T-helper 2 cell treated with Interferon-gamma antibody and Interleukin-4, amounts not matched to agents 100 ng/mL and 5 ng/mL, for 36 hours (primary cell): ENCODE results near the gene YBEY. TPM values are rescaled to one million over a fixed set of nuclear protein-coding genes. Genes with fewer than 3 reads are reported as not detected.

Experiments used
- intact Hi-C: fragments of 100-400 bp; cut with micrococcal nuclease; formaldehyde crosslinking; loops from one replicate; pipeline ENCODE4 v1.15.1; 2023
- total RNA-seq: library from RNA; stranded (reverse); gene quantifications from 2 replicates; pipeline ENCODE4 v1.2.3, GENCODE V29; 2022

Gene YBEY
- total RNA-seq, 1 donor from 2014 or later = 9.5 TPM

- intact Hi-C loops = no loop called here
Measured at GRCh38 chr21:46264046-46264689, 22.0 kb upstream of the YBEY start.

GRCh38 chr21:46264690-46265144 lies 21.4 kb upstream of the YBEY start:
- intact Hi-C loops = no loop called here

GRCh38 chr21:46265736-46266525 lies 20.2 kb upstream of the YBEY start:
- intact Hi-C loops = no loop called here

GRCh38 chr21:46266946-46267345 lies 19.2 kb upstream of the YBEY start:
- intact Hi-C loops = no loop called here

- intact Hi-C loops = no loop called here
Measured at GRCh38 chr21:46268371-46268770, 17.8 kb upstream of the YBEY start.

- intact Hi-C loops = no loop called here
Measured at GRCh38 chr21:46269466-46269865, 16.7 kb upstream of the YBEY start.

GRCh38 chr21:46273341-46273740 lies 12.8 kb upstream of the YBEY start:
- intact Hi-C loops = no loop called here

- intact Hi-C loops = no loop called here
Measured at GRCh38 chr21:46274797-46275390, 11.2 kb upstream of the YBEY start.

- intact Hi-C loops = no loop called here
Measured at GRCh38 chr21:46284077-46284644, 2.0 kb upstream of the YBEY start.

GRCh38 chr21:46284733-46285132 lies 1.4 kb upstream of the YBEY start:
- intact Hi-C loops = loop anchor here (5.0 kb wide), 2 partner anchors 32 to 142 kb away; no protein-coding TSS in a partner anchor

GRCh38 chr21:46285206-46285661 lies 908 bp upstream of the YBEY start, which contains the start of gene MCM3AP:
Gene MCM3AP (minus strand): TSS chr21:46285611. CDS start chr21:46285286, 325 bp downstream.
- intact Hi-C loops = loop anchor here (5.0 kb wide), 2 partner anchors 33 to 143 kb away; no protein-coding TSS in a partner anchor

GRCh38 chr21:46286648-46287002 lies 483 bp downstream of the YBEY start:
- intact Hi-C loops = loop anchor here (1.0 to 5.0 kb wide), 5 partner anchors 34 to 172 kb away; partner anchors contain the start of genes DIP2A and PCNT

- intact Hi-C loops = loop anchor here (2.0 to 5.0 kb wide), 4 partner anchors 35 to 171 kb away; partner anchors contain the start of genes DIP2A and PCNT
Measured at GRCh38 chr21:46287541-46287940, 1.4 kb downstream of the YBEY start.

GRCh38 chr21:46289655-46290179 lies 3.6 kb downstream of the YBEY start:
- intact Hi-C loops = loop anchor here (5.0 kb wide), 2 partner anchors 37 to 147 kb away; no protein-coding TSS in a partner anchor

GRCh38 chr21:46291561-46291960 lies 5.4 kb downstream of the YBEY start:
- intact Hi-C loops = no loop called here

- intact Hi-C loops = no loop called here
Measured at GRCh38 chr21:46294647-46295176, 8.6 kb downstream of the YBEY start.

- intact Hi-C loops = no loop called here
Measured at GRCh38 chr21:46295177-46295770, 9.1 kb downstream of the YBEY start.

GRCh38 chr21:46295996-46296752 lies 10.0 kb downstream of the YBEY start:
- intact Hi-C loops = no loop called here

- intact Hi-C loops = no loop called here
Measured at GRCh38 chr21:46297338-46298271, 11.5 kb downstream of the YBEY start.
